ENCODE results near the gene SBK2.
"Not testable (repeated sequence)": the region's sequence is repeated elsewhere in the genome, so short reads cannot be mapped to it uniquely, and the experiment has no call there.

Gene SBK2

GRCh38 chr19:55496820-55497219 is 40.1 kb downstream of the SBK2 start:
- not testable (repeated sequence) for H3K27ac ChIP-seq (ENCODE audit: low read depth, low read length); H3K36me3 ChIP-seq (ENCODE audit: insufficient read depth, low read length); H3K9ac ChIP-seq (ENCODE audit: low read depth, low read length); H3K9me3 ChIP-seq (ENCODE audit: insufficient read depth, low read depth, low read length); H3K27me3 ChIP-seq (ENCODE audit: insufficient read depth, low read length); H3K4me3 ChIP-seq (ENCODE audit: low read length)
- 78% methylated on average over 10 of the region's 10 CpGs for WGBS
- H3K4me1 ChIP-seq (ENCODE audit: insufficient read depth, low read length), result peaks cover 11% of the 10 kb centered on the region; the same call in 1 of the 2 replicates

DNA sequence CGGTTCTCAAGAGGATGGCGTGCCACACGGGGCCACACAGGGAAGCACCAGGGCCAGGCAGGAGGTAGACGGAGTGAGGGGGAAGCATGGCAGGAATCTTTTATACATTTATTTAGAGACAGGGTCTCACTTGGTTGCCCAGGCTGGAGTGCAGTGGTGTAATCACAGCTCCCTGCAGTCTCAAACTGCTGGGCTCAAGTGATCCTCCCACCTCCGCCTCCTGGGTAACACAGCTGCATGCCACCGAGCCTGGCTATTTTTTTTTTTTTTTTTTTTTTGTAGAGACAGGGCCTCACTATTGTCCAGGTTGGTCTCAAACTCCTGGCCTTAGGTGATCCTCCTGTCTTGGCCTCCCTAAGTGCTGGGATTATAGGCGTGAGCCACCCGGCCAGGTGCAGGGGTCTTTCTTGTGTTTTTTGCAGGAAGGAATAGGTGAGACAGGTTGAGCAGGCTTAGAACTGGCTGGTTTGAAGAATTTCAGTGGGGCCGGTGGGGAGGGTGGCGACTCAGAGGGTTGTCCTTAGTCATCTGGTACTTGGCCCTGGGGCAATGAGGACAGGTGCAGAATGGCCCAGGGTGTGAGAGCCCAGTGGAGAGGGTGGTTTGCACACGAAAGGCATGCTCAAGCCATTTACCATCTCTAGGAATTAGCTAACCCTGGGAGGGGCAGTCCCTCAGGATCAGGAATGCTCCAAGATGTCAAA is 41.1 kb downstream of the SBK2 start:
- no peak overlapping the region for H3K27ac ChIP-seq (ENCODE audit: low read depth, low read length)
- H3K9ac ChIP-seq (ENCODE audit: low read depth, low read length), result no peak overlapping the region
- H3K4me1 ChIP-seq (ENCODE audit: insufficient read depth, low read length), result peaks cover 11% of the 10 kb centered on the region; the same call in 1 of the 2 replicates
- no peaks in the 10 kb centered on the region for H3K36me3 ChIP-seq (ENCODE audit: insufficient read depth, low read length)
- WGBS, result 67% methylated on average over 11 of the region's 11 CpGs
- H3K9me3 ChIP-seq (ENCODE audit: insufficient read depth, low read depth, low read length), result no peaks in the 10 kb centered on the region
- no peaks in the 10 kb centered on the region for H3K27me3 ChIP-seq (ENCODE audit: insufficient read depth, low read length)
- H3K4me3 ChIP-seq (ENCODE audit: low read length), result no peak overlapping the region

GRCh38 chr19:55494172-55494761 is 42.7 kb downstream of the SBK2 start:
- Histone ChIP-seq H3K4me3 (ENCODE audit: low read length) (no peak overlapping the region), H3K9ac (ENCODE audit: low read depth, low read length) (no peak overlapping the region), H3K9me3 (ENCODE audit: insufficient read depth, low read depth, low read length) (no peaks in the 10 kb centered on the region), H3K4me1 (ENCODE audit: insufficient read depth, low read length) (peaks cover 11% of the 10 kb centered on the region; the same call in 1 of the 2 replicates), H3K27me3 (ENCODE audit: insufficient read depth, low read length) (no peaks in the 10 kb centered on the region), H3K36me3 (ENCODE audit: insufficient read depth, low read length) (no peaks in the 10 kb centered on the region), H3K27ac (ENCODE audit: low read depth, low read length) (no peak overlapping the region)
- 71% methylated on average over 20 of the region's 22 CpGs for WGBS

- Histone ChIP-seq H3K9me3 (ENCODE audit: insufficient read depth, low read depth, low read length) (no peaks in the 10 kb centered on the region), H3K36me3 (ENCODE audit: insufficient read depth, low read length) (no peaks in the 10 kb centered on the region), H3K27me3 (ENCODE audit: insufficient read depth, low read length) (no peaks in the 10 kb centered on the region), H3K9ac (ENCODE audit: low read depth, low read length) (no peak overlapping the region), H3K27ac (ENCODE audit: low read depth, low read length) (no peak overlapping the region), H3K4me3 (ENCODE audit: low read length) (no peak overlapping the region), H3K4me1 (ENCODE audit: insufficient read depth, low read length) (peaks cover 14% of the 10 kb centered on the region; the same call in 1 of the 2 replicates)
- WGBS, result 84% methylated on average over 29 of the region's 38 CpGs
These were observed 43.2 kb downstream of the SBK2 start for GRCh38 chr19:55493645-55494171.

GRCh38 chr19:55493052-55493644 is 43.8 kb downstream of the SBK2 start:
- no peaks in the 10 kb centered on the region for H3K9me3 ChIP-seq (ENCODE audit: insufficient read depth, low read depth, low read length)
- WGBS, result 83% methylated on average over 18 of the region's 18 CpGs
- no peaks in the 10 kb centered on the region for H3K36me3 ChIP-seq (ENCODE audit: insufficient read depth, low read length)
- no peak overlapping the region for H3K4me3 ChIP-seq (ENCODE audit: low read length)
- peaks cover 16% of the 10 kb centered on the region; the same call in 1 of the 2 replicates for H3K4me1 ChIP-seq (ENCODE audit: insufficient read depth, low read length)
- no peak overlapping the region for H3K9ac ChIP-seq (ENCODE audit: low read depth, low read length)
- H3K27me3 ChIP-seq (ENCODE audit: insufficient read depth, low read length), result no peaks in the 10 kb centered on the region
- no peak overlapping the region for H3K27ac ChIP-seq (ENCODE audit: low read depth, low read length)

DNA sequence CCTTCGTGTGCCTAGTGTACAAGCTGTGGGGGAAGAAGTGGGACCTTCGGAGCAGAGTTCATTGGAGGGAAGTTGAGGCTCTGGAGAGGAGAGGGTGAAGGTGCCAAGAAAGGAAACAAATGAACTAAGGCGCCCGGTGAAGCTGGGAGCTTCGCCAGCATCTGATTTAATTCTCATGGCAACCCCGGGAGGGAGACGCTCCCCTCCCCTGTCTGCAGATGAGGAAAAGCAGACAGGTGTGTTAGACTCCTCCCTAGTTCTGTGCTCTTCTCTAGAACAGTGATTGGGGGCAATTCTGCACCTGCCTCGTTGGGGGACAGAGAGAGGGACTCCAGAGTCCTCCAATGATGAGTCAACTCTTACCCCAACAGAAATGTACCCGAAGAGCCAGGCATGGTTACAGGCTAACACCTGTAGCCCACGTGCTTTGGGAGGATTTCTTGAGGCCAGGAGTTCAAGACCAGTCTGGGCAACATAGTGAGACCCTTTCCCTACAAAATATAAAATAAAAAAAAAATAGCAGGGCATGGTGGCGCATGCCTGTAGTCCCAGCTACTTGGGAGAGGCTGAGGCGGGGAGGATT is 44.5 kb downstream of the SBK2 start:
- 83% methylated on average over 12 of the region's 12 CpGs for WGBS
- no peaks in the 10 kb centered on the region for H3K27me3 ChIP-seq (ENCODE audit: insufficient read depth, low read length)

DNA sequence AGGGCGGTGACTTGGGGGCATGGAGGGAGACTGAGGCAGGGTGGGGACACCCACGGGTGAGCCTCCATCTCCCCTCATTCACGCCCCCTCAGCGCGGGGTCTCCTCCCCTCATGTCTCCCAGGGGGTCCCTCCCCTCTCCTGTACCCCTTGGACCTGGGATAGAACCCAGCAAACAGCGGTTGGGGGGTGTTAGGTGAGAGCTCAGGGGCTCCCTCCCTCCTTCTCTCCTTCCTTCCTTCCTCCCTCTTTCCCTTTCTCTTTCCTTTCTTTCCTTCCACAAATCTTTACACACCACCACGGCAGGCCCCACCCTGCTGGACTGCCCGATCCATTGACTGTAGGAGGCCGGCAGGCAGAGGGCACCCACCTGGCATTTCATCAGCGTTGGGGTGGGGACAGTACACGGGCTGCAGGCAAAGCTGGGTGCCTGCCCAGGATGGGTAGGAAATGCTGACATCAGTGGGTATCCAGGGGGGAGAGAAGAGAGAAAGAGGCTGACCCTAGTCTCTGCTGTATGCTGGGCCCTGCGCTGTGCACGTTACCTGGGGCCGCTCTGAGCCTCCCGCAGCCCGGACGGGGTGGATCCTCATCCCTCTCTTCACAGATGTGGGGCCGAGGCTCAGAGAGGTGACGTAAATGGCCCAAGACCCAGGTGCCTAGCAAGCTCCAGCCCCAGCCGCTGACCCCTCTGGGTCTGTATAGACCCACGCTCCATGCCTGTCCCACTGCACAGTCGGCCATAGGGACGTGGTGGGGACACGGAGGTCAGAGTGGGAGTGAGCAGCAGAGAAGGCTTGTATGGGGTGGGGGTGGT is 45.2 kb downstream of the SBK2 start:
- no peaks in the 10 kb centered on the region for H3K36me3 ChIP-seq (ENCODE audit: insufficient read depth, low read length)
- no peak overlapping the region for H3K9ac ChIP-seq (ENCODE audit: low read depth, low read length)
- H3K4me3 ChIP-seq (ENCODE audit: low read length), result no peak overlapping the region
- no peaks in the 10 kb centered on the region for H3K9me3 ChIP-seq (ENCODE audit: insufficient read depth, low read depth, low read length)
- no peaks in the 10 kb centered on the region for H3K27me3 ChIP-seq (ENCODE audit: insufficient read depth, low read length)
- no peak overlapping the region for H3K27ac ChIP-seq (ENCODE audit: low read depth, low read length)
- peaks cover 20% of the 10 kb centered on the region for H3K4me1 ChIP-seq (ENCODE audit: insufficient read depth, low read length)
- WGBS, result 85% methylated on average over 22 of the region's 24 CpGs

More for the DNA sequence above, 44.5 kb downstream of the SBK2 start:
- H3K36me3 ChIP-seq (ENCODE audit: insufficient read depth, low read length), result no peaks in the 10 kb centered on the region
- H3K4me1 ChIP-seq (ENCODE audit: insufficient read depth, low read length), result peaks cover 21% of the 10 kb centered on the region
- no peak overlapping the region for H3K27ac ChIP-seq (ENCODE audit: low read depth, low read length)
- no peak overlapping the region for H3K9ac ChIP-seq (ENCODE audit: low read depth, low read length)
- no peaks in the 10 kb centered on the region for H3K9me3 ChIP-seq (ENCODE audit: insufficient read depth, low read depth, low read length)
- H3K4me3 ChIP-seq (ENCODE audit: low read length), result no peak overlapping the region

GRCh38 chr19:55490478-55491432 is 46.2 kb downstream of the SBK2 start:
- H3K27me3 ChIP-seq (ENCODE audit: insufficient read depth, low read length), result no peaks in the 10 kb centered on the region
- no peaks in the 10 kb centered on the region for H3K36me3 ChIP-seq (ENCODE audit: insufficient read depth, low read length)
- no peaks in the 10 kb centered on the region for H3K9me3 ChIP-seq (ENCODE audit: insufficient read depth, low read depth, low read length)
- H3K4me3 ChIP-seq (ENCODE audit: low read length), result no peak overlapping the region
- peaks cover 16% of the 10 kb centered on the region for H3K4me1 ChIP-seq (ENCODE audit: insufficient read depth, low read length)
- WGBS, result 84% methylated on average over 52 of the region's 52 CpGs
- no peak overlapping the region for H3K9ac ChIP-seq (ENCODE audit: low read depth, low read length)
- no peak overlapping the region for H3K27ac ChIP-seq (ENCODE audit: low read depth, low read length)

- Histone ChIP-seq H3K4me1 (ENCODE audit: insufficient read depth, low read length) (peaks cover 16% of the 10 kb centered on the region), H3K27me3 (ENCODE audit: insufficient read depth, low read length) (no peaks in the 10 kb centered on the region), H3K27ac (ENCODE audit: low read depth, low read length) (no peak overlapping the region), H3K9ac (ENCODE audit: low read depth, low read length) (no peak overlapping the region), H3K36me3 (ENCODE audit: insufficient read depth, low read length) (no peaks in the 10 kb centered on the region), H3K9me3 (ENCODE audit: insufficient read depth, low read depth, low read length) (no peaks in the 10 kb centered on the region), H3K4me3 (ENCODE audit: low read length) (no peak overlapping the region)
- 68% methylated on average over 18 of the region's 21 CpGs for WGBS
These were observed 47.0 kb downstream of the SBK2 start for GRCh38 chr19:55489711-55490477.

Measured in HUES64 (cell line).